Aorta (tissue), 5 donors: Measurements from ENCODE around the gene PPP2R1A. TPM values are rescaled to one million over a fixed set of nuclear protein-coding genes. Genes with fewer than 3 reads are reported as not detected.

Source experiments
- ATAC-seq: fragments of 200-7000 bp; cut with Tn5 transposase; one replicate; pipeline ENCODE4 v1.9.1; 2022; ENCODE audit warnings: moderate library complexity; ENCODE audit not compliant: low FRiP score
- DNase-seq, 2 donors: peaks; one replicate each; pipeline ENCODE4 v3.0.0-alpha.2; 2020
- H3K27ac ChIP-seq, 2 donors: one replicate each; pipeline ENCODE4 v1.5.1; 2013; ENCODE audit warnings: low read length in 2 of 2, mild to moderate bottlenecking in 2 of 2, moderate library complexity in 2 of 2, control low read depth in 1 of 2, inconsistent platforms in 1 of 2, low read depth in 1 of 2
- H3K27me3 ChIP-seq, 2 donors: one replicate each; pipeline ENCODE4 v1.6.1; 2013; ENCODE audit warnings: control low read depth in 1 of 2, low read length in 1 of 2, mild to moderate bottlenecking in 1 of 2, moderate library complexity in 1 of 2; ENCODE audit not compliant: insufficient read depth in 2 of 2, control insufficient read depth in 1 of 2
- H3K36me3 ChIP-seq, 2 donors: one replicate each; pipeline ENCODE4 v1.6.1; 2013; ENCODE audit warnings: control low read depth in 1 of 2, low read length in 1 of 2, mild to moderate bottlenecking in 1 of 2; ENCODE audit not compliant: insufficient read depth in 2 of 2, control insufficient read depth in 1 of 2
- H3K4me1 ChIP-seq, 2 donors: one replicate each; pipeline ENCODE4 v1.6.1; 2013; ENCODE audit warnings: low read length in 2 of 2, control low read depth in 1 of 2, mild to moderate bottlenecking in 1 of 2, moderate library complexity in 1 of 2; ENCODE audit not compliant: insufficient read depth in 2 of 2, control insufficient read depth in 1 of 2
- H3K4me3 ChIP-seq, 2 donors: one replicate each; pipeline ENCODE4 v1.5.1; 2013; ENCODE audit warnings: low read length in 2 of 2, control low read depth in 1 of 2, mild to moderate bottlenecking in 1 of 2
- H3K9me3 ChIP-seq: one replicate; pipeline ENCODE4 v1.6.1; 2013; ENCODE audit warnings: mild to moderate bottlenecking, low read length; ENCODE audit not compliant: control insufficient read depth
- WGBS, 2 donors: extraction: QIAGEN DNeasy Blood & Tissue Kit; methylation state at CpG; one replicate each; pipeline ENCODE4 v1.1.7; 2013; 5-methylcytosine and 5-hydroxymethylcytosine counted together
- intact Hi-C, 2 donors: fragments of 100-400 bp; cut with DNase I; formaldehyde crosslinking; loops; one replicate each; pipeline versions ENCODE4 v1.14.2 to v1.15.0; 2022
- polyA plus RNA-seq, 2 donors: library from polyadenylated mRNA; stranded (reverse); fragments of 200-250 nt; gene quantifications; one replicate each; pipeline ENCODE4 v1.2.3, GENCODE V29; 2013
- total RNA-seq, 2 donors: library from RNA; stranded (reverse); fragmentation: NEBNext Ultra II Directional; extraction: Animal tissue kit (Norgen Biotek cat#: 25700); gene quantifications; one replicate each; pipeline ENCODE4 v1.2.1, GENCODE V29; 2021
- donor health status: healthy with polysubstance abuse.
- donor health status: Bipolar disorder and iron deficiency.
- donor health status: DM: no; HTN: no; CAD: no.
- donor health status: DM: no; HTN: no; CAD: no.
- donor health status: DM: yes; HTN: yes; CAD: no.

PPP2R1A gene
- total and polyA plus RNA-seq, 4 donors: 50.2 to 178 (median 133) TPM

- Histone ChIP-seq H3K9me3 (no peaks in the 10 kb centered on the region), H3K27ac (no peak overlapping the region), H3K36me3 (peaks cover 9 to 18% of the 10 kb centered on the region in 2 donors), H3K4me1 (no peaks in the 10 kb centered on the region), H3K27me3 (no peaks in the 10 kb centered on the region), H3K4me3 (no peak overlapping the region)
- DNase-seq (peak in 1 of 2 donors; percentile 9), ATAC-seq (no peak)
- WGBS, 2 donors: 90 to 92% methylated on average over 11 of the region's 11 CpGs
- intact Hi-C loops: no loop called here
These were observed 22.2 kb downstream of the PPP2R1A start for GRCh38 chr19:52211926-52212571.

GRCh38 chr19:52212572-52213255 lies 22.9 kb downstream of the PPP2R1A start:
- Histone ChIP-seq H3K27me3 (no peaks in the 10 kb centered on the region), H3K27ac (no peak overlapping the region), H3K4me1 (no peaks in the 10 kb centered on the region), H3K36me3 (peaks cover 13 to 20% of the 10 kb centered on the region in 2 donors), H3K9me3 (no peaks in the 10 kb centered on the region), H3K4me3 (no peak overlapping the region)
- intact Hi-C loops: no loop called here
- WGBS, 2 donors: 95% methylated on average over 25 of the region's 25 CpGs
- DNase-seq (peak in 1 of 2 donors; percentile 63), ATAC-seq (no peak)

GRCh38 chr19:52214241-52214640 lies 24.4 kb downstream of the PPP2R1A start:
- 88 to 90% methylated on average over 5 of the region's 5 CpGs for WGBS, 2 donors
- H3K36me3 ChIP-seq: peaks cover 13 to 26% of the 10 kb centered on the region in 2 donors
- no peak for ATAC-seq

GRCh38 chr19:52216401-52216800 lies 26.5 kb downstream of the PPP2R1A start:
- no peak for ATAC-seq
- H3K4me1 ChIP-seq: no peaks in the 10 kb centered on the region
- intact Hi-C loops: no loop called here
- H3K27ac ChIP-seq: no peak overlapping the region
- WGBS, 2 donors: 95 to 96% methylated on average over 3 of the region's 3 CpGs
- DNase-seq: peak in 1 of 2 donors; percentile 41
- H3K4me3 ChIP-seq: no peak overlapping the region
- no peaks in the 10 kb centered on the region for H3K27me3 ChIP-seq
- H3K9me3 ChIP-seq: no peaks in the 10 kb centered on the region
- peaks cover 16 to 39% of the 10 kb centered on the region in 2 donors for H3K36me3 ChIP-seq

More at GRCh38 chr19:52214241-52214640, 24.4 kb downstream of the PPP2R1A start:
- Histone ChIP-seq H3K9me3 (no peaks in the 10 kb centered on the region), H3K27ac (no peak overlapping the region), H3K4me1 (no peaks in the 10 kb centered on the region), H3K27me3 (no peaks in the 10 kb centered on the region), H3K4me3 (no peak overlapping the region)
- peak in 1 of 2 donors; percentile 39 for DNase-seq
- intact Hi-C loops: no loop called here

- H3K4me1 ChIP-seq: no peaks in the 10 kb centered on the region
- DNase-seq: peak in 1 of 2 donors; percentile 14
- no peak overlapping the region for H3K4me3 ChIP-seq
- no peak for ATAC-seq
- 77 to 80% methylated on average over 5 of the region's 5 CpGs for WGBS, 2 donors
- H3K27ac ChIP-seq: no peak overlapping the region
- peaks cover 16 to 37% of the 10 kb centered on the region in 2 donors for H3K36me3 ChIP-seq
- intact Hi-C loops: no loop called here
- no peaks in the 10 kb centered on the region for H3K9me3 ChIP-seq
- no peaks in the 10 kb centered on the region for H3K27me3 ChIP-seq
These were observed 27.7 kb downstream of the PPP2R1A start for GRCh38 chr19:52217576-52217975.

- H3K4me1 ChIP-seq: no peaks in the 10 kb centered on the region
- H3K4me3 ChIP-seq: no peak overlapping the region
- ATAC-seq (no peak), DNase-seq (peak in 1 of 2 donors; percentile 24)
- H3K9me3 ChIP-seq: no peaks in the 10 kb centered on the region
- 89 to 92% methylated on average over 8 of the region's 8 CpGs for WGBS, 2 donors
- H3K27ac ChIP-seq: no peak overlapping the region
- H3K36me3 ChIP-seq: peaks cover 14 to 29% of the 10 kb centered on the region in 2 donors
- H3K27me3 ChIP-seq: no peaks in the 10 kb centered on the region
- intact Hi-C loops: no loop called here
These were observed 29.8 kb downstream of the PPP2R1A start for GRCh38 chr19:52219611-52220010.

- WGBS, 2 donors: 97 to 98% methylated on average over 6 of the region's 6 CpGs
- peak in 1 of 2 donors; percentile 44 for DNase-seq
- ATAC-seq: no peak
- Histone ChIP-seq H3K27ac (no peak overlapping the region), H3K36me3 (peaks cover 12 to 35% of the 10 kb centered on the region in 2 donors), H3K9me3 (no peaks in the 10 kb centered on the region), H3K4me3 (no peak overlapping the region), H3K27me3 (no peaks in the 10 kb centered on the region), H3K4me1 (no peaks in the 10 kb centered on the region)
- intact Hi-C loops: no loop called here
These were observed 31.2 kb downstream of the PPP2R1A start for GRCh38 chr19:52221031-52221430.

- DNase-seq (peak in 1 of 2 donors; percentile 64), ATAC-seq (no peak)
- Histone ChIP-seq H3K9me3 (no peaks in the 10 kb centered on the region), H3K4me3 (no peak overlapping the region), H3K27ac (no peak overlapping the region), H3K27me3 (no peaks in the 10 kb centered on the region), H3K4me1 (no peaks in the 10 kb centered on the region), H3K36me3 (peaks cover 12 to 31% of the 10 kb centered on the region in 2 donors)
- intact Hi-C loops: no loop called here
- 93 to 94% methylated on average over 7 of the region's 7 CpGs for WGBS, 2 donors
These were observed 32.1 kb downstream of the PPP2R1A start for GRCh38 chr19:52221831-52222375.
